COLO829 (cell line): ENCODE measurements around the gene TCF25.

ENCODE experiments used
- DNase-seq: peaks from one replicate; pipeline ENCODE4 v3.0.0; 2012; ENCODE audit warnings: low spot score

TCF25 gene

GRCh38 chr16:89944773-89945172 is 71.4 kb downstream of the TCF25 start:
- no peak for DNase-seq

DNA sequence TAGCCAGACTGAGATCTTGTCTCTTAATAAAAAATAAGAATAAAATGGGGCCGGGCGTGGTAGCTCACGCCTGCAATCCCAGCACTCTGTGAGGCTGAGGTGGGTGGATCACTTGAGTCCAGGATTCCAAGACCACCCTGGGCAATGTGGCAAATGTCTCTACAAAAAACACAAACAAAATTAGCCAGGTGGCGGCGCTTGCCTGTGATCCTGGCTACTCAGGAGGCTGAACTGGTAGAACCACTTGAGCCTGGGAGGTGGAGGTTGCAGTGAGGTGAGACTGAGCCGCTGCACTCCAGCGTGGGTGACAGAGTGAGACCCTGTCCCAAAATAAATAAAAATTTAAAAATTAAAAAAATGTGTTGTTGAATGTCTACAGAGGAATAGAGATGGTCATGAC is 72.3 kb downstream of the TCF25 start:
- no peak for DNase-seq

DNA sequence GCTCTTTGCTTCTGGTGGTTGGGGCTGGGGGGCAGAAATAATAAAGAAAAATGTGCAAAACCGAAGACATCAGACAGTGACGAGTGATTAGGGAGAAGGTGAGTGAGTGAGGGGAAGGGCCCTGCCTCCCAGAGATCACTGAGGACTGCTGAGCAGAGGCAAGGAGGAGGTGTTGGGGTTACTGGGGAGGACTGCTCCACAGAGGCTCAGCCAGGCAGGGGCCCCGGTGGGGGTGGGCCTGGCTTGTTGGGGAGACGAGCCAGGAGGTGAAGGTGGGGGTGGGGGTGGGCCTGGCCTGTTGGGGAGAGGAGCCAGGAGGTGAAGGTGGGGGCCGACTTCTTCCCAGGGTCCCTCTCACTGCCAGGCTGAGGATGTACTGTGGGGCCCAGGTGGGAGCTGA is 73.1 kb downstream of the TCF25 start:
- no peak for DNase-seq

DNA sequence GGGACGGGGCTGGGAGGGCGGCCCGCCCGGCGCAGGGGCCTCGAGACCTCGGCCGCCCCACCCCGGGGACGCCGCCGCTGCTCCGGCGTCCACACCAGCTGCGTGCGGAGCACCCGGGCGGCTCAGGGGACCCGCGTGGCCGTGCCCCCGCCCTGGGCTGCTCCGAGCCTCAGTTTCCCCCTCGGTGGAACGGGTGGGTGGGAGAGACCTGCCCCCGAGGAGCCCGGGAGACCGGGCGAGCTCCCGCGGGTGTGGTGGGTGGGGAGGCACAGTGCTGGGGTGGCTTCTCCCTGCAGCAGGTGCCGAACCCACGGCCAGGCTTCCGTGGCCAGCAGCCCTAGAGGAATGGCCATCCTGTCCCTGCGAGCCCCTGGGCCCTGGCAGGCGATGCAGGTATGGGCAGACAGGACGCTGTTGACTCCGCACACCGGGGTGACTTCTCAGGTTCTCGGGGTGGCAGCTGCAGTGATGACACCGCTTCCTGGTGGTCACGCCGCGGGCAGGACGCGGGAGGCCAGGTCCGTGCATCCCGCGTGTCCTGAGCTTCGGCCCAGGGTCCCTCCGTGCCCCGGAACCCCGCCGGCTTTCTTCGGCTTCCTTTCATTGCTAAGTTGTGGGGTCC is 75.8 kb downstream of the TCF25 start:
- no peak for DNase-seq

DNA sequence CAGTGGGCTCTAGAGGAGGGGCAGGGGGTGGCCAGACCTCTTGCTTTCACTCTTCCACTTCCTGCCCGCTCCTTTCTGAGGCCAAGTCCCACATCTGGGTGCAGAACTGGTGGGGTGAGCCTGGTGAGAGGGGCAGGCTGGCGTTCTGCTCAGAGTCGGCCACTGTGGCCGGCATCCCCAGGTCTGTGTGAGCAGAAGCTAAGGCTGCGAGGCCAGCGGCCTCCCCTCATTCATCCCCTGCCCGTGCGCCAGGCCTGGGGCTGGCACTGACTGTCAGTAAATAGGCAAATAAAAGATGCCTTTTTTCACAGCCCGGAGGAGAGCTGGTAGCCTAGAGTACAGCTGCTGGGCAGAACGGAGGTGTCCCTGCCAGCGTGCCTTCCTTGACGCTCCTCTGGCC is 76.4 kb downstream of the TCF25 start:
- DNase-seq: no peak

DNA sequence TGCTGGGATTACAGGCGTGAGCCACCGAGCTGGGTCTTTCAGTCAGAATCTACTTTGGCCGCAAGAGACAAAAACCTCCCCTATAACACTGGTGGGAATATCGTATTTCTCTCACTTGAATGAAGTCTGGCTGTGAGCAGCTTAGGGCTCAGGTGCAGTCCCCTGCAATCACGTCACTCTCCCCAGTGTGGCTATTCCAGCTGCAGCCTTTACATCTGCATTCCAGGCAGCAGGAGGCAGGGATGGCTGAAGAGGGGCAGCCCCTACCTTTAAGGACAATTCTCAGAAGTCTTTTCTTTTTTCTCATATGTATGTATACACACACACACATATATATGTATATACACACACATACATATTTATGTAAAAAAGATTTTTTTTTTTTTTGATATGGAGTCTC is 78.1 kb downstream of the TCF25 start:
- no peak for DNase-seq

- no peak for DNase-seq
These were observed 78.7 kb downstream of the TCF25 start for GRCh38 chr16:89952049-89952448.

DNA sequence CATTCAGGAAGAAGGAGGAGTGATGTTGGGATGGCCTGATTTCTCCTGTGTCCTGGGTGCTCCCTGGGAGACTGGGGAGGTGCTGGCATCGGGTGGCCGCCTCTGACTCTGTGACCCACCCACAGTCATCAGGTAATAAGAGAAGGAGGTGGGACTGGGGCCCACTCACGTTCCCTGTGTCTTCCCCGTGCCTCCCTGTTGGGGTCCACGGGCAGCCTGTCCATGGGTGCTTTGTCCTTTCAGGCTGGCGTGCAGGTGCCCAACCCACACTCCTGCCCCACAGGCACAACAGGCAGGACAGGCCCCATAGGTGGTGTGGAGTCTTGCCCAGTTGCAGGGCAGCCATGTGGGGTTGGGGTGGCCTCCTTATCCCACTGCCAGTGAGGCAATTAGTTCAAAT is 79.2 kb downstream of the TCF25 start:
- DNase-seq: no peak

GRCh38 chr16:89953671-89954406 is 80.4 kb downstream of the TCF25 start:
- DNase-seq: no peak

GRCh38 chr16:89954462-89954861 is 81.1 kb downstream of the TCF25 start:
- no peak for DNase-seq

GRCh38 chr16:89955001-89955685 is 81.8 kb downstream of the TCF25 start:
- no peak for DNase-seq

DNA sequence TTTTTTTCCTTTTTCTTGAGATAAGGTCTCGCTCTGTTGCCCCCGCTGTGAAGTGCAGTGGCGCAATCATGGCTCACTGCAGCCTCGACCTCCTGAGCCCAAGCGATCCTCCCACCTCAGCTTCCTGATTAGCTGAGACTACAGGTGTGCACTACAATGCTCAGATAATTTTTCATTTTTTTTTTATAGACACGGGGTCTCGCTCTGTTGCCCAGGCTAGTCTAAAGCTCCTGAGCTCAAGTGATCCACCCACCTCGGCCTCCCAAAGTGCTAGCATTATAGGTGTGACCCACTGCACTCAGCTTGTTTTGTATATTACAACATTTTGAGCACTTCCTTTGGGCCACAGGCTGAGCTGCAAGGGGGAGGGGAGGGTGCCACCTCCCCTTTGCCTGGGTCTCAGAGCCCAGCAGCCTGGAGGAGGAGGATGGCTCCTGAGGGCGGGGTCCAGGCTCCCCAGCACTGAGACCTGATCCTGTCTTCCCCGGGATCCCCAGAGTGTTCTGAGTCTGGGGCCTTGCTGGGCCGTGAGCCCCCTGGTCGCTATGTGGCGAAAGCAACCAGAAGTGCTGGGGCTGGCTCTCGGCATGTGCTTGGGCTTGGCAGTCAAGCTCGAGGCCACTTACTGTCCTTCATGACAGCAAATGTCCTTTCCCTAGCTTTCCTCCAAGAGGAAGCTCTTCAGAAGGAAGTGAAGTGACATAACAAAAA is 83.3 kb downstream of the TCF25 start:
- DNase-seq: no peak

- no peak for DNase-seq
These were observed 83.9 kb downstream of the TCF25 start for GRCh38 chr16:89957216-89957785.

GRCh38 chr16:89958068-89958467 is 84.7 kb downstream of the TCF25 start:
- peak; percentile 7 for DNase-seq

GRCh38 chr16:89958596-89958995 is 85.2 kb downstream of the TCF25 start:
- no peak for DNase-seq

DNA sequence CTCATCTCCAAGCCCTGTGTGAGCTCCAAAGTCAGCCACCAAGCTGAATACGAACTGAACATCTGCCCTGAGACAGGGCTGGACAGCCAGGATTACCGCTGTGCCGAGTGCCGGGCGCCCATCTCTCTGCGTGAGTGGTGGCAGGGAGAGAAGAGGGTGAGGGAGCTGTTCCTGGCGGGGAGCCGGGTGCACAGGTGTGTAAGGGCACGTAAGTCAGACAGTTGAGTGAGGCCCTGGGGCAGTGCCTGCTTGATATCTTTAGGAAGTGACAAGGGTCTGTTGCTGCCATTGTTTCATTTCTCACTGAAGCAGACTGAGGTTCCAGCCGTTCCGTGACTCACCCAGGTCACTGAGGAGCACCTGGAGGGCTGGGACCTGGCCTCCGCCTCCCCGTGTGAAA is 87.6 kb downstream of the TCF25 start:
- no peak for DNase-seq
